Astrocyte (in vitro differentiated cells and primary cell): Measurements from ENCODE around the gene FRMPD2. TPM values are rescaled to one million over a fixed set of nuclear protein-coding genes. Genes with fewer than 3 reads are reported as not detected.
"Not testable (repeated sequence)": the region's sequence is repeated elsewhere in the genome, so short reads cannot be mapped to it uniquely, and the experiment has no call there.

Experiments used
- DNase-seq: peaks from one replicate; pipeline ENCODE4 v3.0.0-alpha.2; 2010; ENCODE audit warnings: low read depth
- FAIRE-seq: peaks from 2 replicates; lab custom pipeline; 2011; peaks lifted over from hg19 to GRCh38; lab: Jason Lieb, UNC
- H2AFZ ChIP-seq: 2 replicates; pipeline ENCODE4 v1.6.0; 2012; ENCODE audit warnings: low read depth, low read length, inconsistent platforms
- H3K27ac ChIP-seq: 2 replicates; pipeline ENCODE4 v1.5.1; 2011; ENCODE audit warnings: low read depth, low read length, inconsistent platforms
- H3K27me3 ChIP-seq: 2 replicates; pipeline ENCODE4 v1.6.0; 2011; ENCODE audit warnings: low read length, inconsistent platforms; ENCODE audit not compliant: insufficient read depth
- H3K36me3 ChIP-seq: 2 replicates; pipeline ENCODE4 v1.5.1; 2011; ENCODE audit warnings: low read length, inconsistent platforms; ENCODE audit not compliant: insufficient read depth
- H3K4me1 ChIP-seq: 2 replicates; pipeline ENCODE4 v1.5.1; 2011; ENCODE audit warnings: low read length, inconsistent platforms; ENCODE audit not compliant: insufficient read depth
- H3K4me2 ChIP-seq: 2 replicates; pipeline ENCODE4 v1.6.0; 2012; ENCODE audit warnings: low read length, inconsistent platforms
- H3K4me3 ChIP-seq: 2 replicates; pipeline ENCODE4 v1.5.1; 2011; ENCODE audit warnings: low read depth, mild to moderate bottlenecking, low read length, inconsistent platforms; ENCODE audit not compliant: insufficient read depth
- H3K79me2 ChIP-seq: 2 replicates; pipeline ENCODE4 v1.6.0; 2012; ENCODE audit warnings: mild to moderate bottlenecking, low read length, inconsistent platforms; ENCODE audit not compliant: insufficient read depth
- H3K9ac ChIP-seq: 2 replicates; pipeline ENCODE4 v1.6.0; 2012; ENCODE audit warnings: mild to moderate bottlenecking, low read length, inconsistent platforms
- H3K9me3 ChIP-seq: 2 replicates; pipeline ENCODE4 v1.5.1; 2012; ENCODE audit warnings: low read depth, mild to moderate bottlenecking, low read length, inconsistent platforms; ENCODE audit not compliant: insufficient read depth
- H4K20me1 ChIP-seq: 2 replicates; pipeline ENCODE4 v1.6.0; 2012; ENCODE audit warnings: low read length, inconsistent platforms; ENCODE audit not compliant: insufficient read depth
- H3K27ac Mint-ChIP-seq: one replicate; pipeline ENCODE4 v1.8.0; 2021; ENCODE audit warnings: mild to moderate bottlenecking, mixed read lengths; ENCODE audit not compliant: unreplicated experiment
- H3K27me3 Mint-ChIP-seq: one replicate; pipeline ENCODE4 v1.8.0; 2021; ENCODE audit warnings: low read depth, mixed read lengths; ENCODE audit not compliant: unreplicated experiment
- H3K36me3 Mint-ChIP-seq: one replicate; pipeline ENCODE4 v1.8.0; 2021; ENCODE audit warnings: low read depth, mixed read lengths; ENCODE audit not compliant: unreplicated experiment
- H3K4me1 Mint-ChIP-seq: one replicate; pipeline ENCODE4 v1.8.0; 2021; ENCODE audit warnings: low read depth, mixed read lengths; ENCODE audit not compliant: unreplicated experiment
- H3K4me3 Mint-ChIP-seq: one replicate; pipeline ENCODE4 v1.8.0; 2021; ENCODE audit warnings: mild to moderate bottlenecking, moderate library complexity, mixed read lengths; ENCODE audit not compliant: unreplicated experiment
- H3K9me3 Mint-ChIP-seq: one replicate; pipeline ENCODE4 v1.8.0; 2021; ENCODE audit warnings: mild to moderate bottlenecking, mixed read lengths; ENCODE audit not compliant: unreplicated experiment
- EZH2 ChIP-seq: IDR thresholded peaks from 2 replicates; pipeline ENCODE4 v1.6.1; 2012; ENCODE audit warnings: mild to moderate bottlenecking, low read length, inconsistent platforms; ENCODE audit not compliant: insufficient read depth
- total RNA-seq: library from RNA; stranded (reverse); gene quantifications from 2 replicates; pipeline ENCODE4 v1.2.1, GENCODE V29; 2021
- TF ChIP-seq, protein P1 (sequence below): IDR thresholded peaks from 2 replicates; pipeline ENCODE4 v1.5.1; 2011; ENCODE audit warnings: low read depth, mild to moderate bottlenecking, inconsistent platforms, low read length, moderate library complexity; ENCODE audit not compliant: insufficient read depth

Gene FRMPD2
- total RNA-seq, 1 donor from 2014 or later: 0.39 TPM

- FAIRE-seq: no peak
- Mint-ChIP-seq H3K27ac (no peak overlapping the region), H3K4me3 (no peak overlapping the region)
These were observed 10.3 kb upstream of the FRMPD2 start for GRCh38 chr10:48284811-48285210.

DNA sequence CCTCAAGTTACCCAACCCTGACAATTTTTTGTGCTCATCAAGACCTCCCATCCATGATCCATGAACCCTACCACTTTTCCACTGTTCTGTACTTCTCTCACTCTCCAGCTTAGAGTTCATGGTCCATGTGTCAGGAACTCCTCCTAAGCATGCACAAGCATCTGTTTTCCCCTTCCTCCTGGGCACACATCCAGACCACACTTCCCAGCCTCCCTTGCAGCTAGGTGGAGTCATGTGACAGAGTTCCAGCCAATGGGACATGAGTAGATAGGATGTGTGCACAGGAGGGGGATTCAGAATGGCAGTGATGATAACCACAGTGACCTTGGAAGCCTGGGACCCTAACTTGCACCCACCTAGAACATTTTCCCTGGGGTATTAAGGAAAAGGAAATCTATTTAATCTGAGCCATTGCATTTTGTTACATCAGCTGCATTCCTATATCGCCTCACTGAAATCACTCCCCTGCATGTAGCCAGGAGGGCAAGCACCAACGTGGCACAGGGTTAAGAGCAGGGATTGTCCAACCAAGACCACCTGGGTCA, 9.6 kb upstream of the FRMPD2 start:
- no peaks in the 10 kb centered on the region for H4K20me1 ChIP-seq
- no peak overlapping the region for H2AFZ ChIP-seq
- DNase-seq (no peak), FAIRE-seq (no peak)
- H3K36me3 ChIP-seq: no peaks in the 10 kb centered on the region
- Mint-ChIP-seq H3K27me3 (peaks cover 18% of the 10 kb centered on the region), H3K4me3 (no peak overlapping the region), H3K27ac (no peak overlapping the region), H3K9me3 (peaks cover 19% of the 10 kb centered on the region), H3K4me1 (peaks cover 8% of the 10 kb centered on the region), H3K36me3 (no peaks in the 10 kb centered on the region)
- no peaks in the 10 kb centered on the region for H3K79me2 ChIP-seq
- H3K27me3 ChIP-seq: peaks cover 7% of the 10 kb centered on the region
- H3K9ac ChIP-seq: no peak overlapping the region
- H3K9me3 ChIP-seq: no peaks in the 10 kb centered on the region
- H3K4me1 ChIP-seq: no peaks in the 10 kb centered on the region
- H3K27ac ChIP-seq: no peak overlapping the region
- no peak for TF ChIP-seq EZH2
- TF ChIP-seq, protein P1, sequence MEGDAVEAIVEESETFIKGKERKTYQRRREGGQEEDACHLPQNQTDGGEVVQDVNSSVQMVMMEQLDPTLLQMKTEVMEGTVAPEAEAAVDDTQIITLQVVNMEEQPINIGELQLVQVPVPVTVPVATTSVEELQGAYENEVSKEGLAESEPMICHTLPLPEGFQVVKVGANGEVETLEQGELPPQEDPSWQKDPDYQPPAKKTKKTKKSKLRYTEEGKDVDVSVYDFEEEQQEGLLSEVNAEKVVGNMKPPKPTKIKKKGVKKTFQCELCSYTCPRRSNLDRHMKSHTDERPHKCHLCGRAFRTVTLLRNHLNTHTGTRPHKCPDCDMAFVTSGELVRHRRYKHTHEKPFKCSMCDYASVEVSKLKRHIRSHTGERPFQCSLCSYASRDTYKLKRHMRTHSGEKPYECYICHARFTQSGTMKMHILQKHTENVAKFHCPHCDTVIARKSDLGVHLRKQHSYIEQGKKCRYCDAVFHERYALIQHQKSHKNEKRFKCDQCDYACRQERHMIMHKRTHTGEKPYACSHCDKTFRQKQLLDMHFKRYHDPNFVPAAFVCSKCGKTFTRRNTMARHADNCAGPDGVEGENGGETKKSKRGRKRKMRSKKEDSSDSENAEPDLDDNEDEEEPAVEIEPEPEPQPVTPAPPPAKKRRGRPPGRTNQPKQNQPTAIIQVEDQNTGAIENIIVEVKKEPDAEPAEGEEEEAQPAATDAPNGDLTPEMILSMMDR: no peak
- H3K4me3 ChIP-seq: no peak overlapping the region
- no peak overlapping the region for H3K4me2 ChIP-seq

More at GRCh38 chr10:48284811-48285210, 10.3 kb upstream of the FRMPD2 start:
- H3K36me3 Mint-ChIP-seq: no peaks in the 10 kb centered on the region
- Histone ChIP-seq H3K4me1 (no peaks in the 10 kb centered on the region), H3K27me3 (peaks cover 7% of the 10 kb centered on the region), H3K4me3 (no peak overlapping the region), H3K36me3 (no peaks in the 10 kb centered on the region), H3K9me3 (no peaks in the 10 kb centered on the region), H3K4me2 (no peak overlapping the region), H2AFZ (no peak overlapping the region), H3K27ac (no peak overlapping the region), H3K9ac (no peak overlapping the region), H3K79me2 (no peaks in the 10 kb centered on the region), H4K20me1 (no peaks in the 10 kb centered on the region)
- no peak for TF ChIP-seq EZH2
- TF ChIP-seq, protein P1: no peak
- peaks cover 17% of the 10 kb centered on the region for H3K9me3 Mint-ChIP-seq
- peaks cover 13% of the 10 kb centered on the region for H3K4me1 Mint-ChIP-seq
- H3K27me3 Mint-ChIP-seq: peaks cover 16% of the 10 kb centered on the region
- DNase-seq: no peak

DNA sequence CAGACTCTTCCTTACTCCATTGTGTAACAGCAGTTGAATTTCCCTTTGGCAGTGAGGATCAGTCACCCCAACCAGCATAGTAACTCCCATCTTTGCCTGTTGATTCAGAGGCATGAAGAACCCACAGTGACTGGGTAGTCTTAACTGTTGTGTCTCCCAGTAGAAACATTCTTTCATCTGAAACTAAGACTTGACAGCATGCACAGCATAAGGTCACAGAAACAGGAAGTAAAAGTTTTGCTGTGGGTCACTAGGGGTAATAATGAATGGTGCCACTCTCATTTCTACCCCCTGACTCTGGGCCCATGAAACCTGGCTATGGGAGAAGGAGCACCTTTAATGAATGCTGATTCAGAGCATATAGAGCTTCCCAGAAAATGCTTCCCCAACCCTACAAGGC, 8.3 kb upstream of the FRMPD2 start:
- TF ChIP-seq, protein P1: no peak
- no peak for TF ChIP-seq EZH2
- no peak overlapping the region for H3K27ac Mint-ChIP-seq

DNA sequence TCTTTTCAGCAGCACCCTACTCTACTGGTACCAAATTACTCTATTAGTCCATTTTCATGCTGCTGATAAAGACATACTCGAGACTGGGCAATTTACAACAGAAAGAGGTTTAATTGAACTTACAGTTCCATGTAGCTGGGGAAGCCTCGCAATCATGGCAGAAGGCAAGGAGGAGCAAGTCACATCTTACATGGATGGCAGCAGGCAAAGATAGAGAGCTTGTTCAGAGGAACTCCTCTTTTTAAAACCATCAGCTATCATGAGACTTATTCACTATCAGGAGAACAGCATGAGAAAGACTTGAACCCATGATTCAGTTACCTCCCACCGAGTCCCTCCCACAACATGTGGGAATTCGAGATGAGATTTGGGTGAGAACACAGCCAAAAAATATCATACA, 7.2 kb upstream of the FRMPD2 start:
- not testable (repeated sequence) for H3K4me2 ChIP-seq, H3K27ac ChIP-seq, H3K9me3 ChIP-seq, H3K4me3 Mint-ChIP-seq, H3K4me1 ChIP-seq, H4K20me1 ChIP-seq, DNase-seq, H3K9ac ChIP-seq, H3K27ac Mint-ChIP-seq, H2AFZ ChIP-seq, H3K4me1 Mint-ChIP-seq, H3K36me3 Mint-ChIP-seq, H3K4me3 ChIP-seq, FAIRE-seq, H3K27me3 ChIP-seq, H3K79me2 ChIP-seq, H3K36me3 ChIP-seq
- Mint-ChIP-seq H3K9me3 (peaks cover 19% of the 10 kb centered on the region), H3K27me3 (peaks cover 23% of the 10 kb centered on the region)

More for the DNA sequence above, 8.3 kb upstream of the FRMPD2 start:
- H3K4me3 Mint-ChIP-seq: no peak overlapping the region
- no peak for FAIRE-seq
- Histone ChIP-seq H3K36me3 (no peaks in the 10 kb centered on the region), H3K27me3 (peaks cover 9% of the 10 kb centered on the region), H3K9ac (no peak overlapping the region), H3K4me1 (no peaks in the 10 kb centered on the region), H2AFZ (no peak overlapping the region), H4K20me1 (no peaks in the 10 kb centered on the region), H3K4me3 (no peak overlapping the region), H3K9me3 (no peaks in the 10 kb centered on the region), H3K4me2 (no peak overlapping the region), H3K79me2 (no peaks in the 10 kb centered on the region), H3K27ac (no peak overlapping the region)
- H3K9me3 Mint-ChIP-seq: peaks cover 19% of the 10 kb centered on the region
- peaks cover 7% of the 10 kb centered on the region for H3K4me1 Mint-ChIP-seq
- no peak for DNase-seq
- H3K27me3 Mint-ChIP-seq: peaks cover 20% of the 10 kb centered on the region
- H3K36me3 Mint-ChIP-seq: no peaks in the 10 kb centered on the region
